Ovary (tissue), 9 donors: ENCODE measurements around the gene TWF1. TPM values are rescaled to one million over a fixed set of nuclear protein-coding genes. Genes with fewer than 3 reads are reported as not detected.

Experiments
- DNase-seq, 5 donors: peaks; one replicate each; pipeline ENCODE4 v3.0.0-alpha.2; 2019 to 2020
- H3K27ac ChIP-seq, 2 donors: fragments of 200-600 bp; one replicate each; pipeline versions ENCODE4 v1.5.1 to v1.8.0; 2019 to 2022
- H3K27me3 ChIP-seq: fragments of 200-600 bp; one replicate; pipeline ENCODE4 v1.8.0; 2022
- H3K36me3 ChIP-seq: fragments of 200-600 bp; sonication (generic); one replicate; pipeline ENCODE4 v1.5.1; 2019
- H3K4me1 ChIP-seq: one replicate; pipeline ENCODE4 v1.8.1; 2013; ENCODE audit warnings: mild to moderate bottlenecking, moderate library complexity; ENCODE audit not compliant: insufficient read depth
- H3K4me3 ChIP-seq: fragments of 200-600 bp; sonication (generic); one replicate; pipeline ENCODE4 v1.5.1; 2017
- H3K9me3 ChIP-seq, 2 donors: fragments of 200-600 bp in 1 of 2; sonication (generic) in 1 of 2; one replicate each; pipeline versions ENCODE4 v1.5.1 to v1.8.1; 2013 to 2019; ENCODE audit warnings: mild to moderate bottlenecking in 1 of 2, moderate library complexity in 1 of 2
- CTCF ChIP-seq, 3 donors: fragments of 450-650 bp in 2 of 3; fragments of 200-600 bp in 1 of 3; IDR thresholded peaks; one replicate each; pipeline versions ENCODE4 v1.5.1 to v1.8.0; 2016 to 2022; ENCODE audit warnings: antibody characterized with exemption in 3 of 3, mild to moderate bottlenecking in 1 of 3
- EP300 ChIP-seq: sonication (generic); formaldehyde crosslinking; IDR thresholded peaks from one replicate; pipeline ENCODE4 v1.6.1; 2017; ENCODE audit warnings: antibody characterized with exemption
- POLR2A ChIP-seq: fragments of 450-650 bp; IDR thresholded peaks from one replicate; pipeline ENCODE4 v1.6.1; 2017; ENCODE audit warnings: antibody characterized with exemption, mild to moderate bottlenecking, moderate library complexity
- WGBS, 3 donors: extraction: QIAGEN DNeasy Blood & Tissue Kit in 1 of 3; methylation state at CpG; one replicate each; pipeline versions ENCODE4 v1.1.5 to v1.1.7; 2013 to 2017; 5-methylcytosine and 5-hydroxymethylcytosine counted together
- intact Hi-C, 4 donors: fragments of 100-400 bp; cut with DNase I; formaldehyde crosslinking; loops; one replicate each; pipeline versions ENCODE4 v1.11.0 to v1.15.1; 2022 to 2023
- polyA plus RNA-seq, 2 donors: library from polyadenylated mRNA; stranded (reverse); fragments of 200-250 nt in 1 of 2; fragments of 350-450 nt in 1 of 2; fragmentation: Illumina TruSeq in 1 of 2; extraction: RNeasy Lipid Tissue Mini Kit (QIAGEN cat#74804) in 1 of 2; gene quantifications; one replicate each; pipeline ENCODE4 v1.2.3, GENCODE V29; 2013 to 2014
- total RNA-seq, 7 donors: library from RNA; depleted of rRNA in 2 of 7; stranded (reverse); fragments of >200 nt in 2 of 7; fragmentation: NEBNext Ultra II Directional in 3 of 7; extraction: Animal tissue kit (Norgen Biotek cat#: 25700) in 3 of 7; gene quantifications; one replicate each; pipeline versions ENCODE4 v1.1.0 to v1.2.4, GENCODE V29; 2016 to 2023
- donor health status: DM: no; HTN: no; CAD: no; lungs with moderate emphysema.
- donor health status: DM: no; HTN: no; CAD: no.
- donor health status: Bipolar disorder and iron deficiency.
- donor health status: DM: yes; HTN: yes; CAD: no.
- donor health status: DM: no; HTN: no; CAD: no.
- donor health status: DM: yes; HTN: yes; CAD: no.

The TWF1 gene
- total and polyA plus RNA-seq, 9 donors, result 32.9 to 69.0 (median 53.7) TPM

DNA sequence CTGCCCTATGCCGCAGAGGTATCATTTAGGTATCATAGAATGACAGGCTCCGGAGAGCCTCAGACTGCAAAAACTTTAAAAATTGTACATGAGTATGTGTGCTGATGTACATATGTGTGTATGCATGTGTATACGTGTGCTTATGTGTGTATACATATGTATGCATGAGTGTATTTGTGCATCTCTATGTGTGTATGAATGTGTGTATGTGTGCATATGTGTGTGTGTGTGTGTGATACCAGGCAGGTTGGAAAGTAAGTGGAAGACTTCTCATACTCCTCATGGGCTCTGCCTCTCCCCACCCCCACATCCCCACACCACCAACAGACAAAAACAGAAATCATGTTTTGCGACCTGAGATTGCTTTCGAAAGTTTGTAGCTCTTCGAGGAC lies 29.1 kb upstream of the TWF1 start:
- TF ChIP-seq POLR2A (no peak), EP300 (no peak), CTCF (IDR thresholded peaks at IDR 0.05) (no peak)
- Histone ChIP-seq H3K9me3 (no peaks in the 10 kb centered on the region), H3K27ac (peak overlapping the region in 1 of 2 donors; percentile 97), H3K4me3 (peak overlapping the region; percentile 78), H3K27me3 (no peaks in the 10 kb centered on the region), H3K36me3 (no peaks in the 10 kb centered on the region), H3K4me1 (no peaks in the 10 kb centered on the region)
- 36 to 41% (median 41%) methylated on average over 6 of the region's 6 CpGs for WGBS, 3 donors
- no peak for DNase-seq
- intact Hi-C loops, result no loop called here

- intact Hi-C loops, result no loop called here
- WGBS, 3 donors, result 82 to 89% (median 84%) methylated on average over 4 of the region's 4 CpGs
Measured at GRCh38 chr12:43832463-43833168, 26.5 kb upstream of the TWF1 start.

GRCh38 chr12:43827093-43827492 lies 21.0 kb upstream of the TWF1 start:
- Histone ChIP-seq H3K36me3 (no peaks in the 10 kb centered on the region), H3K27me3 (no peaks in the 10 kb centered on the region), H3K27ac (no peak overlapping the region), H3K9me3 (no peaks in the 10 kb centered on the region), H3K4me1 (no peaks in the 10 kb centered on the region), H3K4me3 (no peak overlapping the region)
- 82 to 89% (median 82%) methylated on average over 1 of the region's 1 CpG for WGBS, 3 donors
- TF ChIP-seq CTCF (IDR thresholded peaks at IDR 0.05) (no peak), EP300 (no peak), POLR2A (no peak)
- intact Hi-C loops, result no loop called here
- no peak for DNase-seq

More at GRCh38 chr12:43832463-43833168, 26.5 kb upstream of the TWF1 start:
- DNase-seq, result no peak
- no peaks in the 10 kb centered on the region for H3K36me3 ChIP-seq
- TF ChIP-seq POLR2A (no peak), EP300 (no peak), CTCF (IDR thresholded peaks at IDR 0.05) (no peak)
- no peaks in the 10 kb centered on the region for H3K4me1 ChIP-seq
- H3K4me3 ChIP-seq, result no peak overlapping the region
- H3K9me3 ChIP-seq, result no peaks in the 10 kb centered on the region
- no peaks in the 10 kb centered on the region for H3K27me3 ChIP-seq
- no peak overlapping the region for H3K27ac ChIP-seq

DNA sequence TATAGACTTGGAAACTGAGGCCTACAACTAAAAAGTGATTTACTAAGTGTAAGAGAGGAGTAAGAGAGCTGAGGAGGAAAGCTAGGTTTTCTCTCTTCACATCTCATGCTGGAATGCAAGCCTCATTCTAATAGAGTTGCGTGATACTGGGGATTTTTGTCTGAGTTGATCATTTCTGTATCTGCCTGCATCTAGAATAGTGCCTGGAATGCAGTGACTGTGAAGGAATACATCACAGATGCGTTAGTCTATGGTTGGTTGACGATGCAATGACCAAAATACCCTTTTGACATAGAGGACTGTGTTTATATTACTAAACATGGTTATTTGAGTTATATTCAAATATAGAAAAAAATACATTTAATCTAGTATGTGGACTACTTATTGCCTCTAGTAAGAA lies 20.6 kb upstream of the TWF1 start:
- no peaks in the 10 kb centered on the region for H3K4me1 ChIP-seq
- 88 to 92% (median 89%) methylated on average over 3 of the region's 3 CpGs for WGBS, 3 donors
- TF ChIP-seq POLR2A (no peak), CTCF (IDR thresholded peaks at IDR 0.05) (no peak), EP300 (no peak)
- H3K27me3 ChIP-seq, result no peaks in the 10 kb centered on the region
- intact Hi-C loops, result no loop called here
- no peaks in the 10 kb centered on the region for H3K36me3 ChIP-seq
- no peak for DNase-seq
- H3K27ac ChIP-seq, result no peak overlapping the region
- no peak overlapping the region for H3K4me3 ChIP-seq
- no peaks in the 10 kb centered on the region for H3K9me3 ChIP-seq
